Suprapubic skin (tissue), 3 donors: ENCODE measurements around the gene LARP4.

ENCODE experiments used
- POLR2AphosphoS5 ChIP-seq, 3 donors: sonication (generic); formaldehyde crosslinking; IDR thresholded peaks; one replicate each; pipeline ENCODE4 v1.6.1; 2017; ENCODE audit warnings: antibody characterized with exemption in 3 of 3
- TF ChIP-seq, protein P1 (sequence below), 2 donors: fragments of 200-600 bp in 1 of 2; fragments of 450-650 bp in 1 of 2; sonication (generic) in 1 of 2; IDR thresholded peaks; one replicate each; pipeline ENCODE4 v1.5.1; 2016 to 2019; ENCODE audit warnings: antibody characterized with exemption in 2 of 2, mild to moderate bottlenecking in 1 of 2, moderate library complexity in 1 of 2

DNA sequence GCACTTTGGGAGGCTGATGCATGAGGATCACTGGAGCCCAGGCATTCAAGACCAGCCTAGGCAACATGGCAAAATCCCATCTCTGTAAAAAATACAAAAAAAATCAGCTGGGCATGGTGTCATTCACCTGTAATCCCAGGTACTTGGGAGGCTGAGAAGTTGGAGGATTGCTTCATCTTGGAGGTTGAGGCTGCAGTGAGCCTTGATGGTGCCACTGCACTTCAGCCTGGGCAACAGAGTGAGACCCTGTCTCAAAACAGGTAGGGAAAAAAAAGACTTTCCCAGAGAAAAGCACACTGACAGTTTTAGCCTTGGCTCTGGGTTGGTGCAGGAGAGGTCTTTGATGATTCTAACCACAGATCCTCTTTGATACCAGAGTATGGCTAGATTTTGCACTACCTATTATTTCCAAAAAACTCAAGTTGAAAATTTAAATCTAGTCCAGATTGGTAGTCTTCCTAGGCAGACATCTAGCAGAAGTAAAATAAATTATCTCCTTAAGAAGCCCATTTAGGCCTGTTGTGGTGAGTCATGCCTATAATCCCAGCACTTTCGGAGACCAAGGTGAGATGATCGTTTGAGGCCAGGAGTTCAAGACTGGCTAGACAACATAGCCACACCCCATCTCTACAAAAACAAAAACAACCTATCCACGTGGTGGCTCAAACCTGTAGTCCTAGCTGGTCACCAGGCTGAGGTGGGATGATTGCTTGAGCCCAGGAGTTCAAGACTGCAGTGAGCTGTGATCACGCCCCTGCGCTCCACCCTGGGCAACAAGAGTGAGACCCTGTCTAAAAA is 18.6 kb downstream of the LARP4 start:
- TF ChIP-seq POLR2AphosphoS5 (IDR thresholded peaks at IDR 0.05) = no peak
- TF ChIP-seq, protein P1, sequence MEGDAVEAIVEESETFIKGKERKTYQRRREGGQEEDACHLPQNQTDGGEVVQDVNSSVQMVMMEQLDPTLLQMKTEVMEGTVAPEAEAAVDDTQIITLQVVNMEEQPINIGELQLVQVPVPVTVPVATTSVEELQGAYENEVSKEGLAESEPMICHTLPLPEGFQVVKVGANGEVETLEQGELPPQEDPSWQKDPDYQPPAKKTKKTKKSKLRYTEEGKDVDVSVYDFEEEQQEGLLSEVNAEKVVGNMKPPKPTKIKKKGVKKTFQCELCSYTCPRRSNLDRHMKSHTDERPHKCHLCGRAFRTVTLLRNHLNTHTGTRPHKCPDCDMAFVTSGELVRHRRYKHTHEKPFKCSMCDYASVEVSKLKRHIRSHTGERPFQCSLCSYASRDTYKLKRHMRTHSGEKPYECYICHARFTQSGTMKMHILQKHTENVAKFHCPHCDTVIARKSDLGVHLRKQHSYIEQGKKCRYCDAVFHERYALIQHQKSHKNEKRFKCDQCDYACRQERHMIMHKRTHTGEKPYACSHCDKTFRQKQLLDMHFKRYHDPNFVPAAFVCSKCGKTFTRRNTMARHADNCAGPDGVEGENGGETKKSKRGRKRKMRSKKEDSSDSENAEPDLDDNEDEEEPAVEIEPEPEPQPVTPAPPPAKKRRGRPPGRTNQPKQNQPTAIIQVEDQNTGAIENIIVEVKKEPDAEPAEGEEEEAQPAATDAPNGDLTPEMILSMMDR (IDR thresholded peaks at IDR 0.05) = no peak
